ENCODE data around the gene MYRFL.

GRCh38 chr12:69843608-69844007 lies 18.6 kb downstream of the MYRFL start:
- no peak for TF ChIP-seq CSRNP3 (CRISPR knock-in tag; IDR thresholded peaks at IDR 0.05)
- TF ChIP-seq BACH2 (CRISPR knock-in tag; IDR thresholded peaks at IDR 0.05; ENCODE audit: borderline replicate concordance) = no peak
- no peak for TF ChIP-seq ZC3H10 (CRISPR knock-in tag; IDR thresholded peaks at IDR 0.05)
- no peak for TF ChIP-seq CSDC2 (CRISPR knock-in tag; IDR thresholded peaks at IDR 0.05)
- TF ChIP-seq ARNTL (CRISPR knock-in tag; IDR thresholded peaks at IDR 0.05; ENCODE audit: borderline replicate concordance, low read depth) = no peak
- TF ChIP-seq PPARA (CRISPR knock-in tag; IDR thresholded peaks at IDR 0.05; ENCODE audit: borderline replicate concordance) = no peak
- no peak for TF ChIP-seq PATZ1 (CRISPR knock-in tag; IDR thresholded peaks at IDR 0.05; ENCODE audit: borderline replicate concordance)
- TF ChIP-seq TOX (CRISPR knock-in tag; IDR thresholded peaks at IDR 0.05; ENCODE audit: borderline replicate concordance) = no peak
- no peak for TF ChIP-seq TCF4 (CRISPR knock-in tag; IDR thresholded peaks at IDR 0.05; ENCODE audit: borderline replicate concordance)
- no peak for TF ChIP-seq POU6F1 (CRISPR knock-in tag; IDR thresholded peaks at IDR 0.05; ENCODE audit: borderline replicate concordance, low read depth)
- TF ChIP-seq ZNF70 (CRISPR knock-in tag; IDR thresholded peaks at IDR 0.05) = no peak
- TF ChIP-seq RARB (CRISPR knock-in tag; IDR thresholded peaks at IDR 0.05) = no peak
- no peak for TF ChIP-seq ZNF565 (CRISPR knock-in tag; conservative IDR thresholded peaks at IDR 0.05; ENCODE audit: low read depth)
- TF ChIP-seq OSR1 (CRISPR knock-in tag; IDR thresholded peaks at IDR 0.05) = no peak
